Upper lobe of right lung (tissue), 1 donor: Measurements from ENCODE around the gene MLLT1. TPM values are rescaled to one million over a fixed set of nuclear protein-coding genes. Genes with fewer than 3 reads are reported as not detected.

ENCODE experiments used
- ATAC-seq: fragments of 200-7000 bp; cut with Tn5 transposase; one replicate; pipeline ENCODE4 v1.9.1; 2020; ENCODE audit warnings: mild to moderate bottlenecking, moderate library complexity
- DNase-seq: peaks from one replicate; pipeline ENCODE4 v3.0.0-alpha.2; 2020
- H3K27ac ChIP-seq: fragments of 200-600 bp; one replicate; pipeline ENCODE4 v1.8.0; 2022
- H3K27me3 ChIP-seq: fragments of 200-600 bp; one replicate; pipeline ENCODE4 v1.8.0; 2022; ENCODE audit warnings: mild to moderate bottlenecking
- H3K36me3 ChIP-seq: fragments of 200-600 bp; one replicate; pipeline ENCODE4 v1.8.0; 2022
- H3K4me1 ChIP-seq: fragments of 200-600 bp; one replicate; pipeline ENCODE4 v1.8.0; 2022
- H3K4me3 ChIP-seq: fragments of 200-600 bp; one replicate; pipeline ENCODE4 v1.8.0; 2022; ENCODE audit warnings: mild to moderate bottlenecking
- H3K9me3 ChIP-seq: fragments of 200-600 bp; one replicate; pipeline ENCODE4 v1.8.0; 2022
- intact Hi-C: fragments of 100-400 bp; cut with DNase I; formaldehyde crosslinking; loops from one replicate; pipeline ENCODE4 v1.11.0; 2022
- total RNA-seq: library from RNA; stranded (reverse); fragmentation: NEBNext Ultra II Directional; extraction: Animal tissue kit (Norgen Biotek cat#: 25700); gene quantifications from one replicate; pipeline ENCODE4 v1.2.1, GENCODE V29; 2021
- TF ChIP-seq, protein P1 (sequence below): fragments of 200-600 bp; IDR thresholded peaks from one replicate; pipeline ENCODE4 v1.8.0; 2022; ENCODE audit warnings: antibody characterized with exemption
- donor health status: DM: no; HTN: yes; CAD: no; lungs with severe emphysema.

Gene MLLT1
- total RNA-seq, 1 donor from 2014 or later: 73.4 TPM

DNA sequence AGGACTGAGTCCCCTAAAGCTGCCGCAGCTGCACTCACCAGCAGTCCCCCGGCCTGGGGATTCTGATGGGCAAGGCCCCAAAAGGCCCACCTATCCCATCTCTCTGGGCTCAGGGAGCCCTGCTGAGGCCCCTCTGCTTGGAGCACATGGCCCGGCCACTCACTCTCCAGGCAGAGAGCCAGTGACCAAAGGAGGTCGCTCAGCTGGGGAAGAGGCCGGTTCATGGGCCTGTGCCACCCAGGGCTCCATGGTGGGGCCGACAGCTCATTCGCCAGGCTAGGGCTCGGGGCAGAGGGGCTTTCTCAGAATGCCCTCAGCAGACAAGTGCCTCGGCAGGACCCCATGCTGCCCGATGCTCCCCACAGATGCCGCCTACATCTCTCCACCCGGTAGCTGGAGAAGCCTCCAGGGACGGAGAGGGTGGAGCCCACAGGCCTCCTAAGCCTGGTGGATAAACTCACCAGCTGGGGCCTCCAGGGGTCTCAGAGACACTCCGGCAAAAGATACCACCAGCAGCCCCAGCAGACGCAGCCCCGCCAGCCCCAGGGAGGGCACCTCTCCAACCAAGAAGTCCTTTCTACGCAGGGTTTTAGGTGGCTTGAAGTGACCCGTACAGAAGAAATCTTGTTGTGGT is 54.4 kb downstream of the MLLT1 start:
- TF ChIP-seq, protein P1, sequence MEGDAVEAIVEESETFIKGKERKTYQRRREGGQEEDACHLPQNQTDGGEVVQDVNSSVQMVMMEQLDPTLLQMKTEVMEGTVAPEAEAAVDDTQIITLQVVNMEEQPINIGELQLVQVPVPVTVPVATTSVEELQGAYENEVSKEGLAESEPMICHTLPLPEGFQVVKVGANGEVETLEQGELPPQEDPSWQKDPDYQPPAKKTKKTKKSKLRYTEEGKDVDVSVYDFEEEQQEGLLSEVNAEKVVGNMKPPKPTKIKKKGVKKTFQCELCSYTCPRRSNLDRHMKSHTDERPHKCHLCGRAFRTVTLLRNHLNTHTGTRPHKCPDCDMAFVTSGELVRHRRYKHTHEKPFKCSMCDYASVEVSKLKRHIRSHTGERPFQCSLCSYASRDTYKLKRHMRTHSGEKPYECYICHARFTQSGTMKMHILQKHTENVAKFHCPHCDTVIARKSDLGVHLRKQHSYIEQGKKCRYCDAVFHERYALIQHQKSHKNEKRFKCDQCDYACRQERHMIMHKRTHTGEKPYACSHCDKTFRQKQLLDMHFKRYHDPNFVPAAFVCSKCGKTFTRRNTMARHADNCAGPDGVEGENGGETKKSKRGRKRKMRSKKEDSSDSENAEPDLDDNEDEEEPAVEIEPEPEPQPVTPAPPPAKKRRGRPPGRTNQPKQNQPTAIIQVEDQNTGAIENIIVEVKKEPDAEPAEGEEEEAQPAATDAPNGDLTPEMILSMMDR: no peak
- no peaks in the 10 kb centered on the region for H3K27me3 ChIP-seq
- H3K36me3 ChIP-seq: peaks cover 63% of the 10 kb centered on the region
- no peaks in the 10 kb centered on the region for H3K9me3 ChIP-seq
- peaks cover 9% of the 10 kb centered on the region for H3K4me1 ChIP-seq
- H3K4me3 ChIP-seq: no peak overlapping the region
- H3K27ac ChIP-seq: no peak overlapping the region
- intact Hi-C loops: loop anchor here (10.0 kb wide), 1 partner anchor 49 kb away; the partner anchor contains the start of gene MLLT1
- DNase-seq (no peak), ATAC-seq (no peak)

DNA sequence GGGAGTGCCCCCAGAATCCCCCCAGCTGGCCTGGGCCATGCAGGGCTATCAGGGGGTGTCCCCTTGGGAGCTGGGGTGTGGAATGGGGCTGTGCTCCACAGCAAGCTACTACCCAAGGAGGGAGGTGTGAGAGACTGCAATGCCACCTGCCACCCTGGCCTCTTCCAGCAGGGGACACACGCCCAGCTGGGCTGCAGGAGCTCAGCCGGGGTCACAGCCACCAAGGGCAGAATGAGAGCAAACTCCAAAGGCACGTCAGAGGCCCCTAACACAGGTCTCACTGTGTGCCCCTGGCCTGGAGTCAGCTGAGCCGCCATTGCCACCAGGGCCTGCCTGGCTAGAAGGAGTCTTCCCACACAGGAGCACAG is 55.5 kb downstream of the MLLT1 start:
- no peak for DNase-seq
- Histone ChIP-seq H3K4me1 (peaks cover 20% of the 10 kb centered on the region), H3K36me3 (peaks cover 56% of the 10 kb centered on the region), H3K27me3 (no peaks in the 10 kb centered on the region), H3K4me3 (no peak overlapping the region), H3K27ac (no peak overlapping the region), H3K9me3 (no peaks in the 10 kb centered on the region)
- intact Hi-C loops: loop anchor here (10.0 kb wide), 1 partner anchor 51 kb away; the partner anchor contains the start of gene MLLT1
- TF ChIP-seq, protein P1: no peak
- ATAC-seq: no peak

DNA sequence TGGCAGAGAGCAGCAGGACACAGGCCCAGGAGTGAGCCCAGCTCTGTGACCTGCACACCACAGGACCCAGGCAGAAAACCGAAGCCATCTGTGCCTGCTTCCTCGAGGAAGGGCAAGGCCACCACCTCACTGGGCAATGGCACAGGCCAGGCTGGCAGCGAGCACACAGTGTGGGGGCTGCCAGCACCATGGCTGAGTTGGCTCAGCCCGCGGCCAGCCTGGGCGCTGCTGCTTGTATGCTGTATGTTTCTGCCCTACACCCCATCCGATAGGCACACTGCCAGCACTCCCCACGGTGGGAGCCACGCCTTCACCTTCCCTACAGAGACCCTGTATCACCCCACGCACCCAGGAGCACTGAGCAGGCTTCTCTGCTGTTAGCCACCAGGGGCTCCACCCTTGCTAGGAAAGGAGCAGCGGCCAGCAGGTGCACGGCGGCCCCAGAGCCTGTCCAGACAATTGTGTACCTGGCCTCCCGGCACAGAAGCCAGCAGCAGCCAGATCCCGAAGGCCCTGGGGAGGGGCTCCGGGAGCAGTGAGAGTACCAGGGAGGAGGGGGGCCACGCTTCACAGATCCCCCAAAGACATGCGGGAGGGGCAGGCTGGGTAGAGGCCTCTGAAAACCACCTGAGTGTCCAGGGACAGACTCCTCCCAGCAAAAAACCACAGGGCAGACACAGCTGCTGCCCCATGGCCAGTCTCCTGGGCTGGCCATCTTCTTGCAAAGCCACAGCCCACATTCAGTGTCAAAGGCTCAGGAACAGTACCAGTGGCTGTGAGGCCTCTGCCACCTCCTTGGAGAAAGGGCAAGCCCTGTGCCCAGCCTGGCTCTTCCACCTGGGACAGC is 56.1 kb downstream of the MLLT1 start:
- no peak overlapping the region for H3K4me3 ChIP-seq
- intact Hi-C loops: loop anchor here (10.0 kb wide), 1 partner anchor 51 kb away; the partner anchor contains the start of gene MLLT1
- H3K4me1 ChIP-seq: peaks cover 26% of the 10 kb centered on the region
- TF ChIP-seq, protein P1: no peak
- no peaks in the 10 kb centered on the region for H3K27me3 ChIP-seq
- no peaks in the 10 kb centered on the region for H3K9me3 ChIP-seq
- ATAC-seq (no peak), DNase-seq (no peak)
- H3K27ac ChIP-seq: no peak overlapping the region
- H3K36me3 ChIP-seq: peaks cover 56% of the 10 kb centered on the region

- H3K4me3 ChIP-seq: no peak overlapping the region
- DNase-seq (no peak), ATAC-seq (no peak)
- TF ChIP-seq, protein P1: no peak
- intact Hi-C loops: loop anchor here (10.0 kb wide), 1 partner anchor 52 kb away; the partner anchor contains the start of gene MLLT1
- H3K9me3 ChIP-seq: no peaks in the 10 kb centered on the region
- peak overlapping the region; percentile 1 for H3K27ac ChIP-seq
- H3K27me3 ChIP-seq: no peaks in the 10 kb centered on the region
- peaks cover 56% of the 10 kb centered on the region for H3K36me3 ChIP-seq
- H3K4me1 ChIP-seq: peaks cover 33% of the 10 kb centered on the region
Observed at GRCh38 chr19:6222884-6223283, 56.9 kb downstream of the MLLT1 start.

GRCh38 chr19:6221878-6222746 is 57.7 kb downstream of the MLLT1 start:
- H3K36me3 ChIP-seq: peaks cover 52% of the 10 kb centered on the region
- no peaks in the 10 kb centered on the region for H3K27me3 ChIP-seq
- no peaks in the 10 kb centered on the region for H3K9me3 ChIP-seq
- DNase-seq (no peak), ATAC-seq (no peak)
- intact Hi-C loops: loop anchor here (10.0 kb wide), 1 partner anchor 53 kb away; the partner anchor contains the start of gene MLLT1
- peaks cover 40% of the 10 kb centered on the region for H3K4me1 ChIP-seq
- TF ChIP-seq, protein P1: no peak
- H3K4me3 ChIP-seq: no peak overlapping the region
- peak overlapping the region; percentile 1 for H3K27ac ChIP-seq
